Peyer's patch (tissue), 4 donors: ENCODE data around the gene SCN1A. TPM values are rescaled to one million over a fixed set of nuclear protein-coding genes. Genes with fewer than 3 reads are reported as not detected.

ENCODE experiments used
- DNase-seq, 3 donors: peaks; one replicate each; pipeline ENCODE4 v3.0.0-alpha.2; 2017 to 2019
- H3K27ac ChIP-seq, 4 donors: fragments of 200-600 bp; sonication (generic); one replicate each; pipeline ENCODE4 v1.5.1; 2016 to 2019
- H3K27me3 ChIP-seq, 2 donors: fragments of 200-600 bp; sonication (generic); one replicate each; pipeline ENCODE4 v1.5.1; 2019
- H3K36me3 ChIP-seq, 3 donors: fragments of 200-600 bp; sonication (generic); one replicate each; pipeline ENCODE4 v1.5.1; 2016 to 2019
- H3K4me1 ChIP-seq, 4 donors: fragments of 200-600 bp; sonication (generic); one replicate each; pipeline ENCODE4 v1.5.1; 2016 to 2019
- H3K4me3 ChIP-seq, 4 donors: fragments of 200-600 bp; sonication (generic); 1 replicate in 3 of 4; 2 replicates in 1 of 4; pipeline ENCODE4 v1.5.1; 2016 to 2019; ENCODE audit warnings: mild to moderate bottlenecking in 1 of 4
- H3K9me3 ChIP-seq, 4 donors: fragments of 200-600 bp; sonication (generic); one replicate each; pipeline ENCODE4 v1.5.1; 2016 to 2019; ENCODE audit warnings: mild to moderate bottlenecking in 1 of 4
- CTCF ChIP-seq, 6 experiments: fragments of 450-650 bp in 4 of 6; fragments of 200-600 bp in 2 of 6; sonication (generic) in 1 of 6; IDR thresholded peaks; one replicate each; pipeline ENCODE4 v1.5.1; 2017 to 2019; ENCODE audit warnings: antibody characterized with exemption in 6 of 6, mild to moderate bottlenecking in 3 of 6, moderate library complexity in 1 of 6
- POLR2A ChIP-seq, 2 donors: fragments of 450-650 bp; IDR thresholded peaks; one replicate each; pipeline ENCODE4 v1.5.1; 2017; ENCODE audit warnings: antibody characterized with exemption in 2 of 2, mild to moderate bottlenecking in 2 of 2, moderate library complexity in 2 of 2
- small RNA-seq, 2 donors: library from RNA; depleted of rRNA; stranded (forward); fragments of <200 nt; gene quantifications; one replicate each; pipeline ENCODE3, GENCODE V24; 2016
- total RNA-seq, 4 donors: library from RNA; depleted of rRNA; stranded (reverse); fragments of >200 nt; gene quantifications; one replicate each; pipeline ENCODE4 v1.1.0, GENCODE V29; 2016

The SCN1A gene
- total RNA-seq, 4 donors from 2014 or later, result not detected

- peaks cover 0 to 41% (median 0%) of the 10 kb centered on the region in 3 donors for H3K36me3 ChIP-seq
- H3K27me3 ChIP-seq, result no peaks in the 10 kb centered on the region
- no peaks in the 10 kb centered on the region for H3K9me3 ChIP-seq
- no peak overlapping the region for H3K4me3 ChIP-seq
- DNase-seq, result no peak
- H3K4me1 ChIP-seq, result no peaks in the 10 kb centered on the region
- TF ChIP-seq CTCF (IDR thresholded peaks at IDR 0.05) (no peak), POLR2A (IDR thresholded peaks at IDR 0.05) (no peak)
- no peak overlapping the region for H3K27ac ChIP-seq
Measured at GRCh38 chr2:165941827-165942226, 186.0 kb downstream of the SCN1A start.

- DNase-seq, result no peak
- Histone ChIP-seq H3K9me3 (no peaks in the 10 kb centered on the region), H3K27ac (no peak overlapping the region), H3K27me3 (no peaks in the 10 kb centered on the region), H3K4me1 (no peaks in the 10 kb centered on the region), H3K4me3 (no peak overlapping the region), H3K36me3 (peaks cover 0 to 44% (median 0%) of the 10 kb centered on the region in 3 donors)
- TF ChIP-seq POLR2A (IDR thresholded peaks at IDR 0.05), result no peak
- TF ChIP-seq CTCF (IDR thresholded peaks at IDR 0.05), result no peak
Measured at GRCh38 chr2:165938237-165938636, 189.6 kb downstream of the SCN1A start.

Small RNA genes lying within 50 kb of the gene (small RNA-seq; reads per million reads assigned to genes)
- gene RF00019, result 0 reads per million in 2 donors

Other genes starting within 250 kb of the SCN1A start
- 10 to 100 TPM; 14.2 to 47.9 (median 32.6) TPM for gene TTC21B, start 174.2 kb downstream of the SCN1A start, total RNA-seq
- gene SCN9A, start 247.9 kb upstream of the SCN1A start, total RNA-seq, result 10 to 100 TPM in 1 of 4 donors, 1 to 10 TPM in 3; 7.5 to 19.8 (median 8.7) TPM